ENCODE data around the gene TBXAS1. TPM values are rescaled to one million over a fixed set of nuclear protein-coding genes. Genes with fewer than 3 reads are reported as not detected.
A peak's percentile ranks its signal among the peaks of the same experiment; 100 is the strongest.

TBXAS1 gene
- total RNA-seq, 5 donors from 2014 or later (not counting 1 experiment from before 2014, with no cell fraction given) = 5.2 to 14.2 (median 7.3) TPM

DNA sequence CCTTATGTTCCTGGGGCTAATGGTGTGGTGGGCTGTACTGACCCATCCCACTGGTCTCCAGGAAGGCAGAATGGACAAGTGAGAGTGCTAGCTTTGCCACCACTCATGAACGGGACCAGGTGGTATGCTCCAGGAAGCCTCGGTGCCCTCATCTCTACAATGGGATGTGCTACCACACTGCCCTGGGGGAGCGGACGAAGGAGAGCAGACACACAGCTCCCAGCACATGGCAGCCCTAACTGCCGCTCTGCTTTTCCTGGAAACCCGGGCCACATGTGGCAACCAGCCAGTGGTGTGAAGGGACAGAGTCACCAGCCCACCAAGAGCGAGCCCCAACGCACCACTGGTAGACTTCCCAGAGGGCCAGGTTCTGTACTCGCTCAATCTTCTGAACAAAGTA lies 197.9 kb downstream of the TBXAS1 start:
- Histone ChIP-seq H3K9me3 (no peaks in the 10 kb centered on the region), H3K4me3 (ENCODE audit: control insufficient read depth in 1 of 2, extremely low read depth in 1 of 2, low read length in 1 of 2) (no peak overlapping the region), H3K36me3 (ENCODE audit: control insufficient read depth in 2 of 2, extremely low read depth in 1 of 2, insufficient read depth in 1 of 2, low read length in 1 of 2) (peaks cover 23 to 70% of the 10 kb centered on the region in 2 donors), H3K4me1 (ENCODE audit: control insufficient read depth in 1 of 2, extremely low read depth in 1 of 2, insufficient read depth in 2 of 2, low read length in 2 of 2) (no peaks in the 10 kb centered on the region), H3K27ac (ENCODE audit: low read length) (no peak overlapping the region), H3K27me3 (replicated peaks in 1 of 2; ENCODE audit: control insufficient read depth in 2 of 2, extremely low read depth in 1 of 2, insufficient read depth in 2 of 2, low read length in 1 of 2) (no peaks in the 10 kb centered on the region)
- DNase-seq (no peak), ATAC-seq (replicated peaks in 1 of 4) (no peak)
- Mint-ChIP-seq H3K27ac (peak overlapping the region in 1 of 2 donors; percentile 31), H3K4me3 (no peak overlapping the region), H3K27me3 (no peaks in the 10 kb centered on the region), H3K9me3 (no peaks in the 10 kb centered on the region), H3K36me3 (peaks cover 64% of the 10 kb centered on the region), H3K4me1 (peaks cover 0 to 9% (median 6%) of the 10 kb centered on the region in 3 donors)
- POLR2A ChIA-PET = no interaction called here
- WGBS (ENCODE audit: insufficient coverage) = 98% methylated on average over 9 of the region's 9 CpGs
- CTCF ChIA-PET = interaction anchor here in 1 of 2 donors (0.6 kb wide), 2 partner anchors 314 to 1033 kb away, joined by 3 to 5 read pairs; no protein-coding TSS in a partner anchor

DNA sequence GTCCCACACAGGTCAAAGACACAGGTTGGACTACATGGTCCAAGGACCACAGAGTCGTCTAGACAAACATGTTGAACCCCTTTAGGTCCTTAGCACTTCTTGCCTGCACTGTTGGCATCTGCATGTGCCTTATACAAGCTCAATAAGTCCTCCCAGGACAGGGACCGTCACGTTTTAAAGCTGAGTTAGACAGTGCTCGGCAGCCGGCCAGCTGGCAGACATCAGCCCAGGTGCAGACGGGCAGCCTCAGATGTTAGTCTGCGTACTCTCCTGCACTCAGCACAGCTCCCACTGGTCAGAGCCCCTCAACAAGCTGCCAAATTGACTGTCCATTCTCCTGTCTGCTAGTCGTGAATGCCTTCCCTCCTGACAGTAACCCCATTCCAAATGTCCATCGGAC lies 198.8 kb downstream of the TBXAS1 start:
- peaks cover 60% of the 10 kb centered on the region for H3K36me3 Mint-ChIP-seq
- Histone ChIP-seq H3K4me1 (ENCODE audit: control insufficient read depth in 1 of 2, extremely low read depth in 1 of 2, insufficient read depth in 2 of 2, low read length in 2 of 2) (no peaks in the 10 kb centered on the region), H3K4me3 (ENCODE audit: control insufficient read depth in 1 of 2, extremely low read depth in 1 of 2, low read length in 1 of 2) (no peak overlapping the region), H3K27me3 (replicated peaks in 1 of 2; ENCODE audit: control insufficient read depth in 2 of 2, extremely low read depth in 1 of 2, insufficient read depth in 2 of 2, low read length in 1 of 2) (no peaks in the 10 kb centered on the region), H3K27ac (ENCODE audit: low read length) (no peak overlapping the region), H3K36me3 (ENCODE audit: control insufficient read depth in 2 of 2, extremely low read depth in 1 of 2, insufficient read depth in 1 of 2, low read length in 1 of 2) (peaks cover 24 to 66% of the 10 kb centered on the region in 2 donors), H3K9me3 (no peaks in the 10 kb centered on the region)
- no peaks in the 10 kb centered on the region for H3K27me3 Mint-ChIP-seq
- POLR2A ChIA-PET = no interaction called here
- 92% methylated on average over 8 of the region's 9 CpGs for WGBS (ENCODE audit: insufficient coverage)
- DNase-seq = no peak
- CTCF ChIA-PET = no interaction called here
- H3K4me1 Mint-ChIP-seq = peaks cover 4 to 9% (median 9%) of the 10 kb centered on the region in 3 donors
- H3K4me3 Mint-ChIP-seq = no peak overlapping the region
- H3K27ac Mint-ChIP-seq = no peak overlapping the region
- no peak for ATAC-seq (replicated peaks in 1 of 4)
- H3K9me3 Mint-ChIP-seq = no peaks in the 10 kb centered on the region

DNA sequence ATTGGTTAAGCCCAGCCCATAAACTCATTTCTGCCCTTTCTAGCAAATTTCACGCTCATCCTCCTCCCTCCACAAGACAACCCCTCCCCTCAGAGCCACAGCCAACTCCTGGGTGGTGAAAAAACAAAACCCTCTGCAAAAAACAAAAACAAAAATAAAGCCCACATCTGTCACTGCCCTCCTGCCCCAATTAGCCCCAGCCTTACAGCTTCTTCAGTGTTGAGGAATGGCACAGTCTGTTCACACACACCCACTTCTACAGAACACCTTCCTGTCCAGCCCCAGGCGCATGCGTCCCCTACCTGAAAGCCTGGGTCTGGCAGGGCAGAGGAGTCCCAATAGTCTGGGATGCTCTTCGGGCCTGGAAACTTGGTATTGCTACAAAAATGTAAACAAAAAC lies 199.2 kb downstream of the TBXAS1 start:
- POLR2A ChIA-PET = no interaction called here
- CTCF ChIA-PET = no interaction called here
- H3K36me3 Mint-ChIP-seq = peaks cover 58% of the 10 kb centered on the region
- Histone ChIP-seq H3K36me3 (ENCODE audit: control insufficient read depth in 2 of 2, extremely low read depth in 1 of 2, insufficient read depth in 1 of 2, low read length in 1 of 2) (peaks cover 27 to 67% of the 10 kb centered on the region in 2 donors), H3K9me3 (no peaks in the 10 kb centered on the region), H3K27me3 (replicated peaks in 1 of 2; ENCODE audit: control insufficient read depth in 2 of 2, extremely low read depth in 1 of 2, insufficient read depth in 2 of 2, low read length in 1 of 2) (no peaks in the 10 kb centered on the region), H3K4me1 (ENCODE audit: control insufficient read depth in 1 of 2, extremely low read depth in 1 of 2, insufficient read depth in 2 of 2, low read length in 2 of 2) (no peaks in the 10 kb centered on the region), H3K27ac (ENCODE audit: low read length) (no peak overlapping the region), H3K4me3 (ENCODE audit: control insufficient read depth in 1 of 2, extremely low read depth in 1 of 2, low read length in 1 of 2) (no peak overlapping the region)
- no peak overlapping the region for H3K4me3 Mint-ChIP-seq
- no peak for ATAC-seq (replicated peaks in 1 of 4)
- peak overlapping the region; percentile 16 to 17 for H3K27ac Mint-ChIP-seq
- 100% methylated on average over 1 of the region's 4 CpGs for WGBS (ENCODE audit: insufficient coverage)
- peaks cover 7 to 12% (median 9%) of the 10 kb centered on the region in 3 donors for H3K4me1 Mint-ChIP-seq
- H3K9me3 Mint-ChIP-seq = no peaks in the 10 kb centered on the region
- no peaks in the 10 kb centered on the region for H3K27me3 Mint-ChIP-seq
- DNase-seq = no peak

- no peaks in the 10 kb centered on the region for H3K27me3 ChIP-seq (replicated peaks in 1 of 2; ENCODE audit: control insufficient read depth in 2 of 2, extremely low read depth in 1 of 2, insufficient read depth in 2 of 2, low read length in 1 of 2)
- Mint-ChIP-seq H3K27me3 (no peaks in the 10 kb centered on the region), H3K9me3 (no peaks in the 10 kb centered on the region), H3K4me3 (no peak overlapping the region), H3K36me3 (peaks cover 59% of the 10 kb centered on the region), H3K4me1 (peaks cover 9 to 15% (median 11%) of the 10 kb centered on the region in 3 donors), H3K27ac (peak overlapping the region in 1 of 2 donors; percentile 53)
- ATAC-seq (replicated peaks in 1 of 4) (no peak), DNase-seq (no peak)
- no peaks in the 10 kb centered on the region for H3K9me3 ChIP-seq
- H3K27ac ChIP-seq (ENCODE audit: low read length) = no peak overlapping the region
- H3K36me3 ChIP-seq (ENCODE audit: control insufficient read depth in 2 of 2, extremely low read depth in 1 of 2, insufficient read depth in 1 of 2, low read length in 1 of 2) = peaks cover 27 to 67% of the 10 kb centered on the region in 2 donors
- H3K4me3 ChIP-seq (ENCODE audit: control insufficient read depth in 1 of 2, extremely low read depth in 1 of 2, low read length in 1 of 2) = no peak overlapping the region
- WGBS (ENCODE audit: insufficient coverage) = no CpG with 5 or more reads among the region's 1 CpG
- ChIA-PET POLR2A (no interaction called here), CTCF (no interaction called here)
- no peaks in the 10 kb centered on the region for H3K4me1 ChIP-seq (ENCODE audit: control insufficient read depth in 1 of 2, extremely low read depth in 1 of 2, insufficient read depth in 2 of 2, low read length in 2 of 2)
These were observed 200.0 kb downstream of the TBXAS1 start for GRCh38 chr7:140029072-140029471.

DNA sequence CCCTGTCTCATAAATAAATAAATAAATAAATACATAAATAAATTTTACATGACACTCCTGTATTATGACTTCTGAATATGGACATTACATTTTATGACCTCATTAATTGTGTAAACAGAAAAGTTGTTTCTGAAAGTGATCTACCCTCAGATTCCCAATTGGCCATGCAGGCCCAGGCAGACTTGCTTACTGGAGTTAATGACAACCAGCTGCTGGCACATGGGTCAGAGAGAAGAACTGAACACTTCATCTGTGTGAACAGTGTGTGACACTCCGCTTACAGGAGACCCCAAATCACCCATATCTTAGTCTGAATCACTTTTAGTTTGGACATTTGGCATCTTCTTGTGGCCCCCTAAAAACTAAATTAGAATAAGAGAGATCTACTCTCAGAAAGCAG lies 202.3 kb downstream of the TBXAS1 start:
- Mint-ChIP-seq H3K4me3 (no peak overlapping the region), H3K27ac (no peak overlapping the region)
- H3K4me3 ChIP-seq (ENCODE audit: control insufficient read depth in 1 of 2, extremely low read depth in 1 of 2, low read length in 1 of 2) = no peak overlapping the region

GRCh38 chr7:140033036-140033435 lies 204.0 kb downstream of the TBXAS1 start:
- H3K4me1 ChIP-seq (ENCODE audit: control insufficient read depth in 1 of 2, extremely low read depth in 1 of 2, insufficient read depth in 2 of 2, low read length in 2 of 2) = peaks cover 0 to 11% of the 10 kb centered on the region in 2 experiments
- no peak overlapping the region for H3K4me3 Mint-ChIP-seq
- H3K27me3 Mint-ChIP-seq = no peaks in the 10 kb centered on the region
- ChIA-PET CTCF (no interaction called here), POLR2A (no interaction called here)
- H3K27me3 ChIP-seq (replicated peaks in 1 of 2; ENCODE audit: control insufficient read depth in 2 of 2, extremely low read depth in 1 of 2, insufficient read depth in 2 of 2, low read length in 1 of 2) = no peaks in the 10 kb centered on the region
- H3K36me3 Mint-ChIP-seq = peaks cover 58% of the 10 kb centered on the region
- H3K9me3 Mint-ChIP-seq = no peaks in the 10 kb centered on the region
- H3K9me3 ChIP-seq = no peaks in the 10 kb centered on the region
- ATAC-seq (replicated peaks in 1 of 4) = no peak
- 87% methylated on average over 6 of the region's 8 CpGs for WGBS (ENCODE audit: insufficient coverage)
- peaks cover 33 to 40% (median 35%) of the 10 kb centered on the region in 3 donors for H3K4me1 Mint-ChIP-seq
- H3K4me3 ChIP-seq (ENCODE audit: control insufficient read depth in 1 of 2, extremely low read depth in 1 of 2, low read length in 1 of 2) = no peak overlapping the region
- DNase-seq = no peak
- H3K27ac ChIP-seq (ENCODE audit: low read length) = no peak overlapping the region
- peak overlapping the region in 1 of 2 donors; percentile 17 for H3K27ac Mint-ChIP-seq
- peaks cover 4 to 52% of the 10 kb centered on the region in 2 donors for H3K36me3 ChIP-seq (ENCODE audit: control insufficient read depth in 2 of 2, extremely low read depth in 1 of 2, insufficient read depth in 1 of 2, low read length in 1 of 2)

More for the DNA sequence above, 202.3 kb downstream of the TBXAS1 start:
- CTCF ChIA-PET = no interaction called here
- Histone ChIP-seq H3K27me3 (replicated peaks in 1 of 2; ENCODE audit: control insufficient read depth in 2 of 2, extremely low read depth in 1 of 2, insufficient read depth in 2 of 2, low read length in 1 of 2) (no peaks in the 10 kb centered on the region), H3K9me3 (no peaks in the 10 kb centered on the region), H3K27ac (ENCODE audit: low read length) (no peak overlapping the region), H3K36me3 (ENCODE audit: control insufficient read depth in 2 of 2, extremely low read depth in 1 of 2, insufficient read depth in 1 of 2, low read length in 1 of 2) (peaks cover 14 to 61% of the 10 kb centered on the region in 2 donors), H3K4me1 (ENCODE audit: control insufficient read depth in 1 of 2, extremely low read depth in 1 of 2, insufficient read depth in 2 of 2, low read length in 2 of 2) (peaks cover 0 to 4% of the 10 kb centered on the region in 2 experiments)
- POLR2A ChIA-PET = no interaction called here
- peaks cover 55% of the 10 kb centered on the region for H3K36me3 Mint-ChIP-seq
- WGBS (ENCODE audit: insufficient coverage) = no CpG with 5 or more reads among the region's 1 CpG
- H3K27me3 Mint-ChIP-seq = no peaks in the 10 kb centered on the region
- peaks cover 17 to 25% (median 19%) of the 10 kb centered on the region in 3 donors for H3K4me1 Mint-ChIP-seq
- no peak for ATAC-seq (replicated peaks in 1 of 4)
- no peaks in the 10 kb centered on the region for H3K9me3 Mint-ChIP-seq
- no peak for DNase-seq

Measured in T-cell (primary cell).